Erythroblast (primary cell): ENCODE data around the gene CUX1.

Source experiments
- GATA1 ChIP-seq: IDR thresholded peaks from 2 replicates; pipeline ENCODE4 v1.6.1; 2011; ENCODE audit warnings: low read depth, mild to moderate bottlenecking, control low read depth, low read length, moderate library complexity
- POLR2A ChIP-seq: IDR thresholded peaks from 2 replicates; pipeline ENCODE4 v1.6.1; 2011; ENCODE audit warnings: mild to moderate bottlenecking, low read length

GRCh38 chr7:101972627-101973026 is 155.2 kb downstream of the CUX1 start:
- TF ChIP-seq POLR2A, result no peak
- TF ChIP-seq GATA1, result no peak
